HCT116 (cell line): ENCODE measurements around the gene PPP6R3. TPM values are rescaled to one million over a fixed set of nuclear protein-coding genes. Genes with fewer than 3 reads are reported as not detected.

Experiments
- ATAC-seq: fragments of 200-7000 bp; cut with Tn5 transposase; 2 replicates; pipeline ENCODE4 v1.9.1; 2020; ENCODE audit warnings: mild to moderate bottlenecking, moderate library complexity
- BruUV-seq: library from RNA; stranded (reverse); fragments of 400-500 nt; replicated peaks from 2 replicates; lab custom pipeline; 2021; lab: Mats Ljungman, UMichigan
- CTCF ChIA-PET: fragments of 300-600 bp; sonication (Branson Sonifier 250); formaldehyde crosslinking; loops from one replicate; lab custom pipeline; 2021; ENCODE audit warnings: antibody characterized with exemption; lab: Charles Lee
- POLR2A ChIA-PET: fragments of 300-600, 350-600 bp; sonication (Branson Sonifier 250); formaldehyde crosslinking; loops from one replicate; lab custom pipeline; 2021; ENCODE audit warnings: antibody characterized with exemption; lab: Charles Lee
- RAD21 ChIA-PET, 2 experiments: fragments of 300-600 bp; sonication (Branson Sonifier 250); formaldehyde crosslinking; loops; one replicate each; lab custom pipeline; 2023; ENCODE audit warnings: low total read pairs in 2 of 2; ENCODE audit not compliant: uncharacterized antibody in 2 of 2, unreplicated experiment in 2 of 2, low non-redundant PET in 1 of 2; lab: Charles Lee
- DNase-seq: peaks from one replicate; pipeline ENCODE4 v3.0.0-alpha.2; 2010; ENCODE audit warnings: low read depth, low spot score
- H2AFZ ChIP-seq: fragments of 200-600 bp; shearing (Covaris generic), sonication (generic); 2 replicates; pipeline ENCODE4 v1.6.1; 2017; ENCODE audit warnings: low read depth, mixed run types, mixed read lengths, antibody characterized with exemption, low read length; ENCODE audit not compliant: poor library complexity, severe bottlenecking
- H3K27ac ChIP-seq: 2 replicates; pipeline ENCODE4 v1.5.1; 2012; ENCODE audit warnings: low read depth, low read length
- H3K27me3 ChIP-seq: fragments of 200-600 bp; sonication (generic); 2 replicates; pipeline ENCODE4 v1.6.1; 2016; ENCODE audit warnings: mixed run types, low read length, mixed read lengths; ENCODE audit not compliant: insufficient read depth
- H3K36me3 ChIP-seq, 2 experiments: fragments of 200-500 bp in 1 of 2; fragments of 200-600 bp in 1 of 2; sonication (Bioruptor generic) in 1 of 2; sonication (generic) in 1 of 2; 2 replicates each; pipeline versions ENCODE4 v1.5.1 to v1.6.1; 2014 to 2016; ENCODE audit warnings: low read length in 2 of 2, inconsistent platforms in 1 of 2, mixed read lengths in 1 of 2, mixed run types in 1 of 2; ENCODE audit not compliant: insufficient read depth in 2 of 2, control insufficient read depth in 1 of 2
- H3K4me1 ChIP-seq, 2 experiments: fragments of 200-600 bp in 1 of 2; sonication (generic) in 1 of 2; 2 replicates each; pipeline versions ENCODE4 v1.5.1 to v1.6.1; 2012 to 2017; ENCODE audit warnings: low read length in 2 of 2, inconsistent platforms in 1 of 2, mild to moderate bottlenecking in 1 of 2, mixed read lengths in 1 of 2, mixed run types in 1 of 2, moderate library complexity in 1 of 2; ENCODE audit not compliant: insufficient read depth in 2 of 2, control insufficient read depth in 1 of 2
- H3K4me2 ChIP-seq: fragments of 200-600 bp; sonication (generic); 2 replicates; pipeline ENCODE4 v1.6.1; 2017; ENCODE audit warnings: mixed run types, low read length, mixed read lengths
- H3K4me3 ChIP-seq, 2 experiments: fragments of 200-600 bp in 1 of 2; sonication (generic) in 1 of 2; replicated peaks in 1 of 2; 2 replicates each; pipeline ENCODE4 v1.5.1; 2011 to 2016; ENCODE audit warnings: low read length in 2 of 2, control low read depth in 1 of 2, low read depth in 1 of 2, mild to moderate bottlenecking in 1 of 2, mixed read lengths in 1 of 2, mixed run types in 1 of 2
- H3K79me2 ChIP-seq: fragments of 200-600 bp; sonication (generic); 2 replicates; pipeline ENCODE4 v1.6.1; 2017; ENCODE audit warnings: mild to moderate bottlenecking, mixed run types, low read length, moderate library complexity, mixed read lengths; ENCODE audit not compliant: insufficient read depth
- H3K9ac ChIP-seq: fragments of 200-600 bp; sonication (generic); 2 replicates; pipeline ENCODE4 v1.6.1; 2016; ENCODE audit warnings: low read length, mixed read lengths
- H3K9me2 ChIP-seq: fragments of 200-600 bp; sonication (generic), shearing (Covaris generic); 2 replicates; pipeline ENCODE4 v1.6.1; 2017; ENCODE audit warnings: mixed run types, mild to moderate bottlenecking, moderate library complexity; ENCODE audit not compliant: insufficient read depth
- H3K9me3 ChIP-seq, 2 experiments: fragments of 200-500 bp in 1 of 2; fragments of 200-600 bp in 1 of 2; sonication (Bioruptor generic) in 1 of 2; sonication (generic) in 1 of 2; 2 replicates each; pipeline ENCODE4 v1.6.1; 2014 to 2017; ENCODE audit warnings: low read length in 2 of 2, mixed read lengths in 2 of 2, inconsistent platforms in 1 of 2, low read depth in 1 of 2, mild to moderate bottlenecking in 1 of 2, mixed run types in 1 of 2, moderate library complexity in 1 of 2; ENCODE audit not compliant: control insufficient read depth in 1 of 2, insufficient read depth in 1 of 2
- H4K20me1 ChIP-seq: fragments of 200-600 bp; sonication (generic), shearing (Covaris generic); 2 replicates; pipeline ENCODE4 v1.6.1; 2017; ENCODE audit warnings: mixed run types, mild to moderate bottlenecking, moderate library complexity; ENCODE audit not compliant: insufficient read depth
- CBX3 ChIP-seq: IDR thresholded peaks from 2 replicates; pipeline ENCODE4 v1.6.1; 2012; ENCODE audit warnings: low read depth
- CEBPB ChIP-seq: IDR thresholded peaks from 2 replicates; pipeline ENCODE4 v1.6.1; 2012; ENCODE audit warnings: low read depth
- CTCF ChIP-seq, 3 experiments: fragments of 200-600 bp in 1 of 3; sonication (generic) in 1 of 3; IDR thresholded peaks in 2 of 3; conservative IDR thresholded peaks in 1 of 3; 2 replicates each; pipeline ENCODE4 v1.5.1; 2012 to 2017; ENCODE audit warnings: low read depth in 2 of 3, low read length in 2 of 3, antibody characterized with exemption in 1 of 3, borderline replicate concordance in 1 of 3, control low read depth in 1 of 3, mild to moderate bottlenecking in 1 of 3, mixed read lengths in 1 of 3, mixed run types in 1 of 3, moderate library complexity in 1 of 3; ENCODE audit not compliant: insufficient read depth in 1 of 3
- EGR1 ChIP-seq: IDR thresholded peaks from 2 replicates; pipeline ENCODE4 v1.6.1; 2012; ENCODE audit warnings: low read depth
- ELF1 ChIP-seq: IDR thresholded peaks from 2 replicates; pipeline ENCODE4 v1.6.1; 2012; ENCODE audit warnings: low read depth, borderline replicate concordance
- EZH2 ChIP-seq: fragments of 200-600 bp; sonication (generic); IDR thresholded peaks from 2 replicates; pipeline ENCODE4 v1.6.1; 2017; ENCODE audit warnings: antibody characterized with exemption, mixed run types
- EZH2phosphoT487 ChIP-seq: fragments of 200-600 bp; IDR thresholded peaks from 2 replicates; pipeline ENCODE4 v1.6.1; 2018; ENCODE audit warnings: antibody characterized with exemption, borderline replicate concordance
- FOSL1 ChIP-seq: IDR thresholded peaks from 2 replicates; pipeline ENCODE4 v1.6.1; 2012; ENCODE audit warnings: low read depth
- JUND ChIP-seq: IDR thresholded peaks from 2 replicates; pipeline ENCODE4 v1.6.1; 2012
- MAX ChIP-seq: IDR thresholded peaks from 2 replicates; pipeline ENCODE4 v1.6.1; 2012
- POLR2A ChIP-seq: IDR thresholded peaks from 2 replicates; pipeline ENCODE4 v1.7.0; 2011; ENCODE audit warnings: borderline replicate concordance; ENCODE audit not compliant: insufficient read depth, insufficient read length; ENCODE audit errors: extremely low read depth
- POLR2AphosphoS5 ChIP-seq: IDR thresholded peaks from 2 replicates; pipeline ENCODE4 v1.6.1; 2011; ENCODE audit warnings: mild to moderate bottlenecking, low read depth, low read length, moderate library complexity
- RAD21 ChIP-seq: IDR thresholded peaks from 2 replicates; pipeline ENCODE4 v1.6.1; 2012; ENCODE audit warnings: low read depth, mild to moderate bottlenecking
- REST ChIP-seq: IDR thresholded peaks from 2 replicates; pipeline ENCODE4 v1.6.1; 2012; ENCODE audit warnings: low read depth
- SIN3A ChIP-seq: IDR thresholded peaks from 2 replicates; pipeline ENCODE4 v1.6.1; 2012; ENCODE audit warnings: low read depth
- SP1 ChIP-seq: IDR thresholded peaks from 2 replicates; pipeline ENCODE4 v1.6.1; 2012; ENCODE audit warnings: low read depth
- TCF7L2 ChIP-seq: IDR thresholded peaks from 2 replicates; pipeline ENCODE4 v1.7.0; 2011; ENCODE audit warnings: borderline replicate concordance, inconsistent platforms; ENCODE audit not compliant: insufficient read depth, insufficient read length; ENCODE audit errors: extremely low read depth
- YY1 ChIP-seq: IDR thresholded peaks from 2 replicates; pipeline ENCODE4 v1.6.1; 2011; ENCODE audit warnings: low read length, low read depth, moderate library complexity, mild to moderate bottlenecking; ENCODE audit not compliant: insufficient replicate concordance; ENCODE audit errors: extremely low read depth
- ZBTB33 ChIP-seq: IDR thresholded peaks from 2 replicates; pipeline ENCODE4 v1.6.1; 2011; ENCODE audit warnings: mild to moderate bottlenecking, low read length, moderate library complexity; ENCODE audit not compliant: insufficient replicate concordance; ENCODE audit errors: extremely low read depth
- ZNF274 ChIP-seq: fragments of 200-500 bp; sonication (Bioruptor generic); IDR thresholded peaks from 2 replicates; pipeline ENCODE4 v1.6.1; 2014; ENCODE audit warnings: mild to moderate bottlenecking, low read depth, low read length, inconsistent platforms
- intact Hi-C: fragments of 100-400 bp; cut with micrococcal nuclease; formaldehyde crosslinking; loops from 2 replicates; pipeline ENCODE4 v1.10.0; 2022
- total RNA-seq: library from RNA; stranded (reverse); gene quantifications from one replicate; pipeline ENCODE4 v1.2.1, GENCODE V29; 2021; ENCODE audit not compliant: unreplicated experiment

The PPP6R3 gene
- total RNA-seq, 1 experiment from 2014 or later = 113 TPM

GRCh38 chr11:68651985-68652682 lies 191.6 kb downstream of the PPP6R3 start:
- CTCF ChIA-PET = no interaction called here
- ATAC-seq = no peak
- Histone ChIP-seq H4K20me1 (no peaks in the 10 kb centered on the region), H3K9ac (no peak overlapping the region), H3K27me3 (no peaks in the 10 kb centered on the region), H3K9me3 (peaks cover 1 to 3% of the 10 kb centered on the region in 2 experiments; a peak in 2 of 4 replicates), H3K79me2 (no peaks in the 10 kb centered on the region), H3K4me1 (no peaks in the 10 kb centered on the region), H3K36me3 (no peaks in the 10 kb centered on the region), H3K4me3 (no peak overlapping the region), H3K4me2 (no peak overlapping the region), H3K27ac (no peak overlapping the region), H3K9me2 (no peaks in the 10 kb centered on the region), H2AFZ (no peak overlapping the region)
- POLR2A ChIA-PET = no interaction called here
- no TSS peak for BruUV-seq
- no peak for TF ChIP-seq TCF7L2
- no peak for TF ChIP-seq EZH2
- no peak for TF ChIP-seq POLR2AphosphoS5
- no peak for TF ChIP-seq YY1
- no peak for TF ChIP-seq CBX3
- TF ChIP-seq EZH2phosphoT487 = no peak
- no peak for TF ChIP-seq CEBPB
- no peak for TF ChIP-seq SP1
- TF ChIP-seq POLR2A = no peak
- no peak for TF ChIP-seq ZNF274
- TF ChIP-seq SIN3A = no peak
- no peak for TF ChIP-seq ELF1
- TF ChIP-seq MAX = no peak
- TF ChIP-seq CTCF (IDR thresholded peaks at IDR 0.05 in 2 of 3, conservative IDR thresholded peaks at IDR 0.05 in 1 of 3; ENCODE audit: borderline replicate concordance in 1 of 3, insufficient read depth in 1 of 3, low read depth in 2 of 3, low read length in 2 of 3) = no peak
- no peak for TF ChIP-seq FOSL1
- no peak for TF ChIP-seq REST
- TF ChIP-seq ZBTB33 = no peak
- no peak for TF ChIP-seq RAD21
- no peak for TF ChIP-seq EGR1
- TF ChIP-seq JUND = no peak
- no peak for DNase-seq
- RAD21 ChIA-PET = no interaction called here
- intact Hi-C loops = no loop called here
